ENCODE data around the gene CGNL1. TPM values are rescaled to one million over a fixed set of nuclear protein-coding genes. Genes with fewer than 3 reads are reported as not detected.

Gene CGNL1
- total RNA-seq, 2 experiments from 2014 or later = not detected

DNA sequence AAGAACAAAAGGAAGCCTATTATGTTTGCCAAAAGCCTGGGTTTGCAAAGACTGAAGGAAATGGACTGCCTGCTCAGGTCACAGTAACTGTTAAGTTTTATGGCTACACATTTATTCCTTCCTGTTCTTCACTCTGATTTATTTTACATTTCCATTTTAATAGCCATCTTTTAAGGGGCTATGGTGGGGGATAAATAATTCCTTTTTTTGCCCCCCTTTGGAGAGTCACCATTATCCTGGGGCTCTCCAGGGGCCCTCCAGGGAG is 161.9 kb downstream of the CGNL1 start:
- CTCF ChIA-PET = interaction anchor here (2.3 kb wide), 1 partner anchor 11 kb away, joined by 12 read pairs; no protein-coding TSS in a partner anchor
- no peak overlapping the region for H3K27ac Mint-ChIP-seq

DNA sequence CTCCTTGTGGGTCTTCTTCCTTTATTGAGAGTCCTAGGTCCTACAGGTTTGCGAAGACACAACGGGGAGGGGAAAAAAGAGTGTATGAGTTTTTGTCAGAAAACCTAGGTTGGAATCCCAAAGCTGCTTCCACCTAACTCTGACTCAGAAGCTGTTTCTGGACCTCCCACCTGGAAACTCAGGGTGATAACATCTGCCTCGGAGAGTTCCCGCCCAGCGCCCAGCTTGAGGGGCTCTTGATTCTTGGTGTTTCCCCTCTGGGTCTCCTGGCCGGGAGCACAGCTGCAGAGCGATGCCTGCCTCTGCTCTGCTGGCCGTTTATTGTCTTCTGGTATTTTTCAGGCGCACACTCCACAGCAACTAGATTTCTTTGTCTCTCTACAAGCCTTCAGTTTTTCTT is 162.5 kb downstream of the CGNL1 start:
- Mint-ChIP-seq H3K36me3 (ENCODE audit: low read depth) (no peaks in the 10 kb centered on the region), H3K4me1 (ENCODE audit: low read depth) (no peaks in the 10 kb centered on the region), H3K27me3 (ENCODE audit: low read depth) (peaks cover 5% of the 10 kb centered on the region), H3K9me3 (ENCODE audit: insufficient read depth) (no peaks in the 10 kb centered on the region), H3K4me3 (no peak overlapping the region), H3K27ac (no peak overlapping the region)
- POLR2A ChIA-PET = no interaction called here
- ATAC-seq (no peak), DNase-seq (no peak)
- CTCF ChIA-PET = no interaction called here

More for the DNA sequence above, 161.9 kb downstream of the CGNL1 start:
- POLR2A ChIA-PET = no interaction called here
- H3K9me3 Mint-ChIP-seq (ENCODE audit: insufficient read depth) = no peaks in the 10 kb centered on the region
- H3K36me3 Mint-ChIP-seq (ENCODE audit: low read depth) = no peaks in the 10 kb centered on the region
- H3K27me3 Mint-ChIP-seq (ENCODE audit: low read depth) = peaks cover 5% of the 10 kb centered on the region
- no peak for DNase-seq
- no peak overlapping the region for H3K4me3 Mint-ChIP-seq
- no peaks in the 10 kb centered on the region for H3K4me1 Mint-ChIP-seq (ENCODE audit: low read depth)
- no peak for ATAC-seq

DNA sequence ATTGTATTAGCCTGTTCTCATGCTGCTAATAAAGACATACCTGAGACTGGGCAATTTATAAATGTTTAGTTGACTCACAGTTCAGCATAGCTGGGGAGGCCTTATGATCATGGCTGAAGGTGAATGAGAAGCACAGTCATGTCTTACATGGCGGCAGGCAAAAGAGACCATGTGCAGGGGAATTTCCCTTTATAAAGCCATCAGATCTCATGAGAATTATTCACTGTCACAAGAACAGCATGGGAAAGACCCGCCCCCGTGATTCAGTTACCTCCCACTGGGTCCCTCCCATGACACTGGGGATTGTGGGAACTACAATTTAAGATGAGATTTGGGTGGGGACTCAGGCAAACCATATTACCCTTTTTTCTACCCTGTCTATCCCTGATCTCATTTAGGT is 163.9 kb downstream of the CGNL1 start:
- H3K27ac Mint-ChIP-seq = no peak overlapping the region
- no peak overlapping the region for H3K4me3 Mint-ChIP-seq
- no peaks in the 10 kb centered on the region for H3K9me3 Mint-ChIP-seq (ENCODE audit: insufficient read depth)
- DNase-seq (no peak), ATAC-seq (no peak)
- CTCF ChIA-PET = no interaction called here
- POLR2A ChIA-PET = no interaction called here
- H3K4me1 Mint-ChIP-seq (ENCODE audit: low read depth) = no peaks in the 10 kb centered on the region
- H3K27me3 Mint-ChIP-seq (ENCODE audit: low read depth) = peaks cover 3% of the 10 kb centered on the region
- no peaks in the 10 kb centered on the region for H3K36me3 Mint-ChIP-seq (ENCODE audit: low read depth)

DNA sequence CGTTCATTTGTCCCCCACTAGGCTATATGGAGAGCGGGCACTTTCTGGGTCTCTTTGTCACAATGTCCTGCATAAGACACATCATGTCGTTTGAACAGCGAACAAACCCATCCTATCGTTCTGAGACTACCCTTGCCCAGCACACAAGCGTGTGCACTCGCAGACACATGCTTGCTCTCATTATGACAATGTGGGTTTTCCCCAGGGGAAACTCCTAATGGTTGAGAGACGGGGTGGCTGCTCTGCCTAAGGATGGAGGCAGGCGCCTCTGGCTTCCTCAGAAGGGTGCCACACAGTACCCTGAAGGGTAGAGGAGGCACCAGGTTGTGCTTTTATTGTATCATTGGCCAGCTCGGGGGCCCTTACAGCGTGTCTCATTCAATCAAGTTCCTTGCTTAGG is 164.4 kb downstream of the CGNL1 start:
- ChIA-PET POLR2A (no interaction called here), CTCF (interaction anchor here (2.9 kb wide), 1 partner anchor 13 kb away, joined by 18 read pairs; no protein-coding TSS in a partner anchor)
- H3K27me3 Mint-ChIP-seq (ENCODE audit: low read depth) = no peaks in the 10 kb centered on the region
- ATAC-seq (no peak), DNase-seq (no peak)
- H3K4me1 Mint-ChIP-seq (ENCODE audit: low read depth) = no peaks in the 10 kb centered on the region
- no peak overlapping the region for H3K27ac Mint-ChIP-seq
- H3K4me3 Mint-ChIP-seq = no peak overlapping the region
- no peaks in the 10 kb centered on the region for H3K9me3 Mint-ChIP-seq (ENCODE audit: insufficient read depth)
- no peaks in the 10 kb centered on the region for H3K36me3 Mint-ChIP-seq (ENCODE audit: low read depth)

DNA sequence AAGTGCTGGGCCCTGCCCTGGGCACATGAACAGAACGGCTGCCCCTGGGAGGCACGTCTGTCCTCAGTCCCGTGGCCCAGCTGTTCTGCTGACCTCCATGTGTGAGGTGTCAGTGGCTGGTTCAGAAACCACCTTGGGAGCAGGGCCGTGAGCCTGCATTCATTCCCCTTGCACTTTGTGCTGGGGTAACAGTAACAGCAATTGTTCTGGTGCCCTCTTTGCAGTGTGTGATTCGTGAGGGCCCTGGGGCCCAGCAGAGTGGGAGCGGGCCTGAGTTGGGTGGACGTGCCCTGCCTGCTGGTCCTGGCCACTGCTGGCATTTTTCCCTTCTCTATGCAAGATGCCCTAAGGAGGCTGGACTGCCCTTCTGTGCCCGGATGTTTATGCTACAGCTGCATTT is 165.0 kb downstream of the CGNL1 start:
- DNase-seq (no peak), ATAC-seq (no peak)
- CTCF ChIA-PET = interaction anchor here (0.8 to 2.9 kb wide), 9 partner anchors 11 to 200 kb away, joined by 3 to 20 read pairs (median 4); no protein-coding TSS in a partner anchor
- POLR2A ChIA-PET = no interaction called here
- Mint-ChIP-seq H3K36me3 (ENCODE audit: low read depth) (no peaks in the 10 kb centered on the region), H3K4me3 (no peak overlapping the region), H3K4me1 (ENCODE audit: low read depth) (no peaks in the 10 kb centered on the region), H3K9me3 (ENCODE audit: insufficient read depth) (no peaks in the 10 kb centered on the region), H3K27ac (no peak overlapping the region), H3K27me3 (ENCODE audit: low read depth) (no peaks in the 10 kb centered on the region)

DNA sequence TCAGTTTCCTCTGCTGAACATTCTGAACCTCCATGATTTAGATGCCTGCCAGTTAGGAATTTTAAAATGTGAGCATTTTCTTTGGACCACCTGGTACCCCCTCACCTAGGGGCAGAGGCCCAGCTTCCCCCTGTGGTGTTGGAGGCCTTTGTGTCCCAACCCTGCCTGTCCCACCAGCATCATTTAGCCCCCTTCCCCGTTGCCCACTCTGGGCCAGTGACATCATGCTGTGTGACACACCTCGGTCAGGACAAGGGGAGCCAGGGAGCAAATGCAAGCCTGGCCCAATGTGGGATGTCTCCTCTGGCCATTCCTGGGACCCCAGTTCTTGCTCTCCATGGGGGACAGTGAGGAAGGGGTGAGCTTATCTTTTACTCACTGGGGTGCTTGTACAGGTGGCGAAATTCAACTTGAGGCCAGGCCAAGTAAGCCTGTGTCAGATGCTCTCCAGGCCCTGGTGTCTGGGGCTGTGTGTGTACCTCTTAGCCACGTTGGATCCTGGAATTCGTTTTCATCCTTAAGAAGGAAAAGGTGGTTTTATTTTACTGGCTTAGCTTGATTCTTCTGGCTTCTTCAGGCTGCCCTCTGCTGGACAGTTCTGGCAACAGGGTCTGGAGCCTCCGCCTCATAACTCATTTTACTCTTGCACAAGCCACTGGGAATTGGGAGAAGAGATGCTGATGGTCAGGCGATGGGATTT is 165.7 kb downstream of the CGNL1 start:
- Mint-ChIP-seq H3K27me3 (ENCODE audit: low read depth) (no peaks in the 10 kb centered on the region), H3K4me1 (ENCODE audit: low read depth) (no peaks in the 10 kb centered on the region), H3K4me3 (no peak overlapping the region), H3K36me3 (ENCODE audit: low read depth) (no peaks in the 10 kb centered on the region), H3K27ac (no peak overlapping the region), H3K9me3 (ENCODE audit: insufficient read depth) (no peaks in the 10 kb centered on the region)
- ATAC-seq = no peak
- POLR2A ChIA-PET = no interaction called here
- CTCF ChIA-PET = interaction anchor here (0.8 to 2.9 kb wide), 11 partner anchors 10 to 201 kb away, joined by 3 to 20 read pairs (median 4); no protein-coding TSS in a partner anchor
- peak; percentile 42 for DNase-seq

DNA sequence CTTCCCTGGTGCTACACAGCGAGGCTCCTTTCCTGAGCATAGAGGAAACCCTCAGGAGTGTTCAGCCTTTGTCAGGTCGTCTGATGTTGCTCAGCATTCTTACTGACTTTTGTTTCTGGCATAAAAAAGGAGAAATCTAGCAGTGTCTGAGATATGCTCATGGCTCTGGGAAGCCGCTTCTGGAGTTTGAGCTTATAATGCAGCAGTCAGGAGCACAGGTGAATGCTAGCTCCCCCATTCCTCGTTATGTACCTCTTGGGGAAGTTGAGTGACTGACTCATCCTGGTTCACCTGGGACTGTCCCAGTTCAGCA is 166.2 kb downstream of the CGNL1 start:
- DNase-seq = no peak
- ATAC-seq = no peak
- POLR2A ChIA-PET = no interaction called here

DNA sequence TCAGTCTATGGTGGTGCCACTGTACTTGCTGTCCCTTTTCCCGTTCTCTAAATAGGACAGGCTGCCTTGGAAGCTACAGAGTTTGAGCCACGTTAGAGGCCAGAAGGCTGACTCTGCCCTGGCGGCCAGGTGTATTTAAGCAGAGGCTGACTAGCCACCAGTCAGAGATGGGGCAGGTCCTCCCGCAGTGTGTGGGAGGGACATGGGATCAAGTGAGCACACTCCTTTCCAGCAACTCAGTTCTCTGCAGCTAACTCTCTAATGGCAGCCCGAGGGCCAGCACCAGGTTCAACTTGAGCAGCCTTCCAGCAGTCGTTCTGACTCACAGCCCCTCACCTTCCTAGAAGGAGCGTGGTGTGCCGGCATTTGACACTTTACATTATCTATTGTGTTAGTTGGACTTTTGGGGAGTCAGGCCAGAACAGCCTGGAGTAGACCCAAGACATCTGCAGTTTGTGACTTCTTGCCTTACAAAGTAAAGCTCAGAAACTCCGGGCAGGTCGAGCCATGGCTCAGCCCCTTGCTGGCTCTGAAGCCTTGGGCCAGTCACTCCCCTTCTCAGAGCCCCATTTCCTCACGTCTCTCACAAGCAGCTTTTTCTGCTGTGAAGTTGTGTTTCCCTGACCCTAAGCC is 168.7 kb downstream of the CGNL1 start:
- Mint-ChIP-seq H3K4me3 (no peak overlapping the region), H3K36me3 (ENCODE audit: low read depth) (no peaks in the 10 kb centered on the region), H3K27me3 (ENCODE audit: low read depth) (no peaks in the 10 kb centered on the region), H3K27ac (no peak overlapping the region), H3K9me3 (ENCODE audit: insufficient read depth) (no peaks in the 10 kb centered on the region), H3K4me1 (ENCODE audit: low read depth) (no peaks in the 10 kb centered on the region)
- ATAC-seq (no peak), DNase-seq (no peak)
- ChIA-PET CTCF (interaction anchor here (2.7 kb wide), 1 partner anchor 16 kb away, joined by 12 read pairs; no protein-coding TSS in a partner anchor), POLR2A (interaction anchor here (0.6 kb wide), 1 partner anchor 178 kb away, joined by 3 read pairs; no protein-coding TSS in a partner anchor)

More for the DNA sequence above, 166.2 kb downstream of the CGNL1 start:
- Mint-ChIP-seq H3K36me3 (ENCODE audit: low read depth) (no peaks in the 10 kb centered on the region), H3K27ac (no peak overlapping the region), H3K4me1 (ENCODE audit: low read depth) (no peaks in the 10 kb centered on the region), H3K27me3 (ENCODE audit: low read depth) (no peaks in the 10 kb centered on the region), H3K9me3 (ENCODE audit: insufficient read depth) (no peaks in the 10 kb centered on the region), H3K4me3 (no peak overlapping the region)
- CTCF ChIA-PET = interaction anchor here (1.0 to 2.9 kb wide), 10 partner anchors 10 to 201 kb away, joined by 3 to 20 read pairs (median 4); no protein-coding TSS in a partner anchor

DNA sequence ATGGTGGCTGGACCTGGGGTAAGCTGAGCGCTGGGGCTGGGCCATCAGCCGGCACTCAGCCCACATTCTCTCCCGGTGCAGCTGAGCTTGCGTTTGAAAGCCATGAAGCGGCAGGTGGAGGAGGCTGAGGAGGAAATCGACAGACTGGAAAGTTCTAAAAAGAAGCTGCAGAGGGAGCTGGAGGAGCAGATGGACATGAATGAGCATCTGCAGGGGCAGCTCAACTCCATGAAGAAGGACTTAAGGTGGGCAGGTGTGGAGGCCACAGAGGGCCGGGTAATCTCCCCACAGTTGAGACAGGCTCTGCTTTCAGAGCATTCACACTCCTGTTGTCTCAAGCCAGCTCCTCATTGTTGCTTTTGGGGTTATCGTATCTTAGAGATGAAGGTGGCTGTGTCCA is 169.7 kb downstream of the CGNL1 start:
- Mint-ChIP-seq H3K27me3 (ENCODE audit: low read depth) (no peaks in the 10 kb centered on the region), H3K4me3 (no peak overlapping the region), H3K9me3 (ENCODE audit: insufficient read depth) (no peaks in the 10 kb centered on the region), H3K27ac (no peak overlapping the region), H3K36me3 (ENCODE audit: low read depth) (no peaks in the 10 kb centered on the region), H3K4me1 (ENCODE audit: low read depth) (no peaks in the 10 kb centered on the region)
- ChIA-PET CTCF (interaction anchor here (1.3 to 2.7 kb wide), 2 partner anchors 15 to 525 kb away, joined by 4 to 12 read pairs; no protein-coding TSS in a partner anchor), POLR2A (no interaction called here)
- DNase-seq = no peak
- no peak for ATAC-seq

DNA sequence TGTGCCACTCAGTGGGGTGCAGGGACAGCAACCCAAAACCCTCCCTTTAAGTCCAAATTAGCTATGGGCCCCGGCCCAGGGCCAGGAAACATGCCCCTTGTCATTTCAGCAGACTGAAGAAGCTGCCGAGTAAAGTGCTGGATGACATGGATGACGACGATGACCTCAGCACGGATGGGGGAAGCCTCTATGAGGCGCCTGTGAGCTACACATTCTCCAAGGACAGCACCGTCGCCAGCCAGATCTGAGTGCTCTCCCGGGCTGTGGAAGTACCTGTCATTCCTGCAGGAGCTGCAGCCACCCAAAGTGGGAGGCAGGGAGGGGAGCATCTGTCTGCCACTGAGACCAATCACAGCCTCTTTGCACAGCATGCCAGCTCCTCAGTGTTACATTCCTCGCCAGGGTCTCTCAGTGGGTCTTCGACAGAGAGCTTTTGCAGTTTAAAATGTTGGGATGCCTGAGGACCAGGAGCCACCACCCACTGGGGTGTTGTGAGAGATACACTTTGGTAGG is 171.0 kb downstream of the CGNL1 start:
- H3K36me3 Mint-ChIP-seq (ENCODE audit: low read depth) = no peaks in the 10 kb centered on the region
- no peak overlapping the region for H3K27ac Mint-ChIP-seq
- ChIA-PET POLR2A (no interaction called here), CTCF (interaction anchor here (2.7 kb wide), 1 partner anchor 13 kb away, joined by 12 read pairs; no protein-coding TSS in a partner anchor)
- no peaks in the 10 kb centered on the region for H3K27me3 Mint-ChIP-seq (ENCODE audit: low read depth)
- no peaks in the 10 kb centered on the region for H3K4me1 Mint-ChIP-seq (ENCODE audit: low read depth)
- no peaks in the 10 kb centered on the region for H3K9me3 Mint-ChIP-seq (ENCODE audit: insufficient read depth)
- H3K4me3 Mint-ChIP-seq = no peak overlapping the region
- ATAC-seq = no peak
- DNase-seq = no peak

DNA sequence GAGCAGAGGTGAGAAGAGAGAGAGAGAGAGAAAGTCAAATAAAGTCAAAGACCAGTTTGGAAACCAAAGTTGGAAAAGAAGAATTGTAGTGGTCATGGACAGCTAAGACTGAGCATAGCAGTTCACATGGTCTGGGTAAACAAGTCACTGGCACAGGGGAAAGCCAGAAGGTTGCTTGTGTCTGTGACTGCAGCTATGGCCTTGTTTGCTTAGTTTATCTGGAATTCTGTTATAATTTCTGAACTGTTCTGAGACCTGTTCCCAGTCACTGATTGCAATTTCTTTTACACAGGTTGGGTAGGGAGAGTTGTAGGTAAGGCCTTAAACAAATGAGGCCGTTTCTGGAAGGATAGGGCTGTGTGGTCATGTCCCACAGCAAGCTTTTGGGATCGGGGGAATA is 172.0 kb downstream of the CGNL1 start:
- ChIA-PET CTCF (no interaction called here), POLR2A (no interaction called here)
- no peaks in the 10 kb centered on the region for H3K27me3 Mint-ChIP-seq (ENCODE audit: low read depth)
- no peaks in the 10 kb centered on the region for H3K4me1 Mint-ChIP-seq (ENCODE audit: low read depth)
- H3K9me3 Mint-ChIP-seq (ENCODE audit: insufficient read depth) = no peaks in the 10 kb centered on the region
- DNase-seq = no peak
- no peak overlapping the region for H3K27ac Mint-ChIP-seq
- no peak for ATAC-seq
- H3K36me3 Mint-ChIP-seq (ENCODE audit: low read depth) = no peaks in the 10 kb centered on the region
- H3K4me3 Mint-ChIP-seq = no peak overlapping the region

DNA sequence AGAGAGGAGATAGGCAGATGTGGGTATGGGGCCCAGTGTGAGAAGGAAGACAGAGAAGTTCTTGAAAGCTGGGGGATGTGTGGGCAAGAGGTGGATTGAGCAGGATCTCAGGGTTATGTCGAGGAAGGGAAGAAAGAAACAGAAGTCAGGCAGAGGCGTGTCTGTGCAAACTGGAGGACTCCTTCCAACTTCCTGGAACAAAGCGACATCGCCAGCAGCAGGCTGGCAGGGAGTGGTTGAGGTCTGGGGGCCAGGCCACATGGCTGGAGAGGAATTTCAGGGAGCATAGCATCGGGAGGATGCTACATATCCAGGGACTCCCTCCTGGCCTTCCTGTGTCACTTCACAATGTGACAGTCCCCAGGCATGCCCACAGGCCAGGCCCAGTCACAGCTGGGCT is 172.5 kb downstream of the CGNL1 start:
- Mint-ChIP-seq H3K27me3 (ENCODE audit: low read depth) (no peaks in the 10 kb centered on the region), H3K4me3 (no peak overlapping the region), H3K4me1 (ENCODE audit: low read depth) (no peaks in the 10 kb centered on the region), H3K27ac (no peak overlapping the region), H3K36me3 (ENCODE audit: low read depth) (no peaks in the 10 kb centered on the region), H3K9me3 (ENCODE audit: insufficient read depth) (no peaks in the 10 kb centered on the region)
- DNase-seq (no peak), ATAC-seq (no peak)
- CTCF ChIA-PET = no interaction called here
- POLR2A ChIA-PET = no interaction called here

Data from activated CD8-positive, alpha-beta T cell treated with anti-CD3 and anti-CD28 coated beads, Interleukin-2, amount 10 ng/mL, durations not matched to agents 7 days and 5 days (primary cell).